ENCODE data around the gene SH3RF3. TPM values are rescaled to one million over a fixed set of nuclear protein-coding genes. Genes with fewer than 3 reads are reported as not detected.

The SH3RF3 gene
- total and polyA plus RNA-seq, 10 of the 15 experiments (the other 5 are each of a cell fraction or from before 2014, with no cell fraction given) = 0.08 to 8.8 (median 2.3) TPM

DNA sequence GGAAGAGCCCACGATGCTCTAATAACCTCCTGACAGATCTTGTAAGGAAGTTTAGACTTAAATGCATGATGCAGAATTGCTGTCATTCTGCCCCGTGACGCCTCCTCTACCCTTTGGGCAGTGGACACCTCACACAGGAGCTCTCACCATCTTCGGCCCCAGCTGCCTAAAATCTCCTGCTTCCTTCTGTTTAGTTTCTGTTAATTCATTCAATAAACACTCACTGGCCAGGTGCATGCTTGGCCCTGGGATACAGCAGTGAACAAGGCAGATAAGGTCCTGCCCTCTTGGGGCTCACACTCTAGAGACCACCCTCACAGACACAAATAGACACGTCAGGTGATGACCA, 403.7 kb downstream of the SH3RF3 start:
- DNase-seq (ENCODE audit: low read depth, low spot score) (no peak), ATAC-seq (no peak), FAIRE-seq (no peak)
- ChIA-PET RAD21 (ENCODE audit: unreplicated experiment) (interaction anchor here (1.9 kb wide), 1 partner anchor 13 kb away, joined by 8 read pairs; no protein-coding TSS in a partner anchor), SMC1A (ENCODE audit: uncharacterized antibody, unreplicated experiment) (interaction anchor here (0.9 to 1.5 kb wide), 2 partner anchors 9 to 12 kb away, joined by 3 to 4 read pairs; no protein-coding TSS in a partner anchor), POLR2A (no interaction called here), CTCF (interaction anchor here (1.4 to 2.8 kb wide), 2 partner anchors 13 to 77 kb away, joined by 3 to 26 read pairs; no protein-coding TSS in a partner anchor)
- Histone ChIP-seq H3K9ac (ENCODE audit: control insufficient read depth, insufficient read depth, low read length) (no peak overlapping the region), H2AFZ (ENCODE audit: control insufficient read depth, low read depth, low read length) (no peak overlapping the region), H3K79me2 (ENCODE audit: control insufficient read depth, insufficient read depth, low read length) (no peaks in the 10 kb centered on the region), H3K9me3 (replicated peaks; ENCODE audit: control insufficient read depth, insufficient read depth, low read length) (no peaks in the 10 kb centered on the region; the same call in 2 of the 3 replicates), H3K27me3 (replicated peaks in 1 of 2; ENCODE audit: control insufficient read depth in 2 of 2, insufficient read depth in 2 of 2, low read length in 1 of 2) (no peaks in the 10 kb centered on the region), H3K4me2 (ENCODE audit: control insufficient read depth, insufficient read depth) (no peak overlapping the region), H3K4me1 (ENCODE audit: control insufficient read depth, insufficient read depth, low read length) (no peaks in the 10 kb centered on the region), H3K27ac (ENCODE audit: control insufficient read depth, insufficient read depth) (no peak overlapping the region), H3K4me3 (no peak overlapping the region), H3K36me3 (ENCODE audit: control insufficient read depth in 2 of 2, insufficient read depth in 2 of 2, low read length in 1 of 2) (no peaks in the 10 kb centered on the region), H4K20me1 (ENCODE audit: control insufficient read depth, insufficient read depth) (no peaks in the 10 kb centered on the region)
- BruUV-seq (replicated peaks) = no TSS peak
- in situ Hi-C loops (cut with MboI) = no loop called here
- intact Hi-C loops (cut with micrococcal nuclease; ENCODE audit: unreplicated experiment) = no loop called here
- no peak for TF ChIP-seq JUNB (IDR thresholded peaks at IDR 0.05)
- TF ChIP-seq, protein P1, sequence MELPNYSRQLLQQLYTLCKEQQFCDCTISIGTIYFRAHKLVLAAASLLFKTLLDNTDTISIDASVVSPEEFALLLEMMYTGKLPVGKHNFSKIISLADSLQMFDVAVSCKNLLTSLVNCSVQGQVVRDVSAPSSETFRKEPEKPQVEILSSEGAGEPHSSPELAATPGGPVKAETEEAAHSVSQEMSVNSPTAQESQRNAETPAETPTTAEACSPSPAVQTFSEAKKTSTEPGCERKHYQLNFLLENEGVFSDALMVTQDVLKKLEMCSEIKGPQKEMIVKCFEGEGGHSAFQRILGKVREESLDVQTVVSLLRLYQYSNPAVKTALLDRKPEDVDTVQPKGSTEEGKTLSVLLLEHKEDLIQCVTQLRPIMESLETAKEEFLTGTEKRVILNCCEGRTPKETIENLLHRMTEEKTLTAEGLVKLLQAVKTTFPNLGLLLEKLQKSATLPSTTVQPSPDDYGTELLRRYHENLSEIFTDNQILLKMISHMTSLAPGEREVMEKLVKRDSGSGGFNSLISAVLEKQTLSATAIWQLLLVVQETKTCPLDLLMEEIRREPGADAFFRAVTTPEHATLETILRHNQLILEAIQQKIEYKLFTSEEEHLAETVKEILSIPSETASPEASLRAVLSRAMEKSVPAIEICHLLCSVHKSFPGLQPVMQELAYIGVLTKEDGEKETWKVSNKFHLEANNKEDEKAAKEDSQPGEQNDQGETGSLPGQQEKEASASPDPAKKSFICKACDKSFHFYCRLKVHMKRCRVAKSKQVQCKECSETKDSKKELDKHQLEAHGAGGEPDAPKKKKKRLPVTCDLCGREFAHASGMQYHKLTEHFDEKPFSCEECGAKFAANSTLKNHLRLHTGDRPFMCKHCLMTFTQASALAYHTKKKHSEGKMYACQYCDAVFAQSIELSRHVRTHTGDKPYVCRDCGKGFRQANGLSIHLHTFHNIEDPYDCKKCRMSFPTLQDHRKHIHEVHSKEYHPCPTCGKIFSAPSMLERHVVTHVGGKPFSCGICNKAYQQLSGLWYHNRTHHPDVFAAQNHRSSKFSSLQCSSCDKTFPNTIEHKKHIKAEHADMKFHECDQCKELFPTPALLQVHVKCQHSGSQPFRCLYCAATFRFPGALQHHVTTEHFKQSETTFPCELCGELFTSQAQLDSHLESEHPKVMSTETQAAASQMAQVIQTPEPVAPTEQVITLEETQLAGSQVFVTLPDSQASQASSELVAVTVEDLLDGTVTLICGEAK (IDR thresholded peaks at IDR 0.05; ENCODE audit: borderline replicate concordance) = no peak
- WGBS (ENCODE audit: insufficient coverage, insufficient replicate concordance, low lambda C conversion rate, missing lambda C conversion rate) = 25% methylated on average over 5 of the region's 5 CpGs

All from GM12878 (cell line).